Measurements from ENCODE around the gene SNTG2.

- TF ChIP-seq CHD4 (IDR thresholded peaks at IDR 0.05; ENCODE audit: borderline replicate concordance, low read length) (no peak), KDM5B (CRISPR knock-in tag; IDR thresholded peaks at IDR 0.05; ENCODE audit: borderline replicate concordance) (no peak), POLR2A (IDR thresholded peaks at IDR 0.05; ENCODE audit: insufficient read depth in 1 of 2, low read depth in 2 of 2, low read length in 2 of 2) (no peak), FOXP1 (IDR thresholded peaks at IDR 0.05) (no peak), FOXP1 (CRISPR knock-in tag; IDR thresholded peaks at IDR 0.05) (no peak), POLR2AphosphoS5 (IDR thresholded peaks at IDR 0.05; ENCODE audit: low read depth, low read length) (no peak), BCLAF1 (IDR thresholded peaks at IDR 0.05) (no peak), ETS1 (CRISPR knock-in tag; IDR thresholded peaks at IDR 0.05) (no peak), MXI1 (IDR thresholded peaks at IDR 0.05; ENCODE audit: borderline replicate concordance, low read depth, low read length) (no peak), SAFB2 (CRISPR knock-in tag; IDR thresholded peaks at IDR 0.05; ENCODE audit: borderline replicate concordance, low read depth) (no peak), SMC3 (IDR thresholded peaks at IDR 0.05; ENCODE audit: low read length) (no peak), EP300 (IDR thresholded peaks at IDR 0.05; ENCODE audit: low read depth in 2 of 2, low read length in 2 of 2) (no peak), EP300 (CRISPR knock-in tag; IDR thresholded peaks at IDR 0.05; ENCODE audit: borderline replicate concordance) (no peak), NR2C2 (CRISPR knock-in tag; IDR thresholded peaks at IDR 0.05; ENCODE audit: borderline replicate concordance) (no peak)
Measured at GRCh38 chr2:1278861-1279260, 328.2 kb downstream of the SNTG2 start.
